ENCODE measurements around the gene HTRA1.

Gene HTRA1

DNA sequence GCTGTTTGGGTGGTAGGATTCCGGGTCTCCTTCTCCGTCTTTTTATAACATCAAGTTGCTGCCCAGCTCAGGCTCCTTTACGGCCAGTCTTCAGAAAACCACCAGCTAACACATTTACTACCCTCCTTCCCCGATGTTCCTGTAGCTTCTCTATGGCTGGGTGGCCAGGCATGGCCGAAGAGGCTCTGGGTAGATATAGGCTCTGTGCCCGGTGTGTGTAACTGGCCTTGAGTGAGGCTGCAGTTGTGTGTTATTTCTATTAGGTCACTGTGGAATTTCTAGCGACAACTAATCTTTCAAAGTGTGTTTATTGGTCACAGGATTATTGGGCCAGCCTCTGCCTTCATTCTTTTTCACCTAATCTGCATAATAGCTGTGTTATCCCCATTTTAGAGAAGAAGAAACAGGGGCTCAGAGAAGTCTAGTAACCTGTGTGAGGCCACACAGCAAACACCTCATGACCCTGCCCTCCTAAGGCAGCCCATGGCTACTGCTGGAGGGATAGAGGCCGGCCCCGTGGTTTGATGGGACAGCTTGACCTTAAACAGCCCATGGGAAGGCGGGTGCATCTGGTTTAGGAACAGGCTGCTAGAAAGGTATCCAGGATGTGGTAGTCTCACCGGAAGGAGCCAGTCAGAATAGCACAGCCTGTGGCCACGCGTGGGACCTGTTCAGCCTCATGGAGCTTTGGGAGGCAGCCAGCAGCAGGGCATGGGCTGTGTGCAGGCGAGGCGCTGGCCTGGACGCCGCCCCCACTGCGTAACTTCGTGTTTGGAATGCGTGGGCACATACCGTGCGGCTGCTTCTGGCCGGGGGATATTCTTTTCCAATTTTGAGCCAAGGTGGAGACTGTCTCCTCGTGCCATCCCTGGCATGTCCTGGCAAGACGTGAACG is 29.7 kb downstream of the HTRA1 start:
- in situ Hi-C loops (cut with HindIII; ENCODE audit: low sequenced_read_pairs): no loop called here
- no peak for DNase-seq (ENCODE audit: low read depth)
- TF ChIP-seq, protein P1, sequence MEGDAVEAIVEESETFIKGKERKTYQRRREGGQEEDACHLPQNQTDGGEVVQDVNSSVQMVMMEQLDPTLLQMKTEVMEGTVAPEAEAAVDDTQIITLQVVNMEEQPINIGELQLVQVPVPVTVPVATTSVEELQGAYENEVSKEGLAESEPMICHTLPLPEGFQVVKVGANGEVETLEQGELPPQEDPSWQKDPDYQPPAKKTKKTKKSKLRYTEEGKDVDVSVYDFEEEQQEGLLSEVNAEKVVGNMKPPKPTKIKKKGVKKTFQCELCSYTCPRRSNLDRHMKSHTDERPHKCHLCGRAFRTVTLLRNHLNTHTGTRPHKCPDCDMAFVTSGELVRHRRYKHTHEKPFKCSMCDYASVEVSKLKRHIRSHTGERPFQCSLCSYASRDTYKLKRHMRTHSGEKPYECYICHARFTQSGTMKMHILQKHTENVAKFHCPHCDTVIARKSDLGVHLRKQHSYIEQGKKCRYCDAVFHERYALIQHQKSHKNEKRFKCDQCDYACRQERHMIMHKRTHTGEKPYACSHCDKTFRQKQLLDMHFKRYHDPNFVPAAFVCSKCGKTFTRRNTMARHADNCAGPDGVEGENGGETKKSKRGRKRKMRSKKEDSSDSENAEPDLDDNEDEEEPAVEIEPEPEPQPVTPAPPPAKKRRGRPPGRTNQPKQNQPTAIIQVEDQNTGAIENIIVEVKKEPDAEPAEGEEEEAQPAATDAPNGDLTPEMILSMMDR (IDR thresholded peaks at IDR 0.05; ENCODE audit: low read depth, low read length, missing control alignments): no peak
- no peak overlapping the region for H3K4me3 ChIP-seq (ENCODE audit: low read depth, low read length)

DNA sequence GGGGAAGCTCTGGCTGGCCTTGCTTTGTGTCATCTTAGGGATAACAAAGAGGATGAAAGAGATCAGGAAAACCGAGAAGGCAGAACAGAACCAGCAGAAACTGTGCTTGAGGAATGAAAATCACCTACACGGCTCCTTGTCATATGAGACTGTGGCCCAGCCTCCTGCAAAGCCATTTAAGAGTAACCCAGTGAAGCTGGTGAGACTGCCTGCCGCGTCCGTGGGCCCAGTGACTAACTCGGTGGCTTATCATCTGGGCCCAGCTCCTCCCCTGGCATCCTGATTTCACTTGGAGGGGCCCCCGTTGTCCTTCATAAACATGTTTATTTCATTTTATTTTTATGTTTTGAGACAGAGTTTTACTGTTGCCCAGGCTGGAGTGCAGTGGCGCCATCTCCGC is 30.7 kb downstream of the HTRA1 start:
- no peak for DNase-seq (ENCODE audit: low read depth)
- TF ChIP-seq, protein P1 (IDR thresholded peaks at IDR 0.05; ENCODE audit: low read depth, low read length, missing control alignments): no peak
- in situ Hi-C loops (cut with HindIII; ENCODE audit: low sequenced_read_pairs): no loop called here
- no peak overlapping the region for H3K4me3 ChIP-seq (ENCODE audit: low read depth, low read length)

DNA sequence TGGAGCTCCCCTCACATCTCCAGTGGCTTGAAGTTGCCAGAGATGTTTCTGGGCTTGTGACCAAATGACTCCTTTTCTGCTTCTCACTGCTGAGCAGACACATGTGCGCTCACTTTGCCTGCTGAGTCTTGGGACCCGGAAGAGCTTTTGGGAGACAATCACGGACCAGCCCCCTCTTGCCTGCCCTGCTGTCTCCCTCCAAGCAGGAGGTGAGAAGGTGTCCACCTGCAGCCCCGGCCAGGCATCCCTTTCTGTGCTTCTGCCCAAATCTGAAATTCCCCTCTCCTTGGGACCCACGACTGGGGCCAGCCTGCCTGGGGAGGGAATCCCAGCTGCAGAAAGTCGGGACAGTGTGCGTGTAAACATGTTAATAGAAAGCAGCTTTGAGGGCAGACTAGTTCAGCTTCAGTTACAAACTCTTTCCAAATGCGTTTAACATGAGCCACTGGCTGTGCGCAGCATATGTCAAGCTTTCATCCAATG is 31.7 kb downstream of the HTRA1 start:
- no peak for DNase-seq (ENCODE audit: low read depth)
- TF ChIP-seq, protein P1 (IDR thresholded peaks at IDR 0.05; ENCODE audit: low read depth, low read length, missing control alignments): no peak
- in situ Hi-C loops (cut with HindIII; ENCODE audit: low sequenced_read_pairs): no loop called here
- no peak overlapping the region for H3K4me3 ChIP-seq (ENCODE audit: low read depth, low read length)

DNA sequence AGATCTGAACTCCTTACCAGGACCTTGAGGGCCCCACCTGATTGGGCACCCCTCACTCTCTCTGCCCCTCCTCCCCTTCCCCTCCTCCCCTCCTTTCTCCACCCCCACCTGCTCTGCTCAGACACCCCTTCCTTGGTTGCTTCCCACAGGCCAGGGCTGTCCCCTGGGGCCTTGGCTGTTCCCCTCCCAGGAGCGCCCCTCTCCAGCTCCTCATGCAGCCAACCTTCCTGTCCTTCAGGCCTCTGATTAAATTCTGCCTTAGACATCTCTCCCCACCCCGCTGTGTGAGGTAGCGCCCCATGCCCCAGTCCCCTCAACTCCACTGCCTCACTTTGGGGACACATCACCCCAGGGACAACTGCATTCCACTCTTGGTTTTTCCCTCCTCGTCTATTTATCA is 32.4 kb downstream of the HTRA1 start:
- in situ Hi-C loops (cut with HindIII; ENCODE audit: low sequenced_read_pairs): no loop called here
- H3K4me3 ChIP-seq (ENCODE audit: low read depth, low read length): no peak overlapping the region

DNA sequence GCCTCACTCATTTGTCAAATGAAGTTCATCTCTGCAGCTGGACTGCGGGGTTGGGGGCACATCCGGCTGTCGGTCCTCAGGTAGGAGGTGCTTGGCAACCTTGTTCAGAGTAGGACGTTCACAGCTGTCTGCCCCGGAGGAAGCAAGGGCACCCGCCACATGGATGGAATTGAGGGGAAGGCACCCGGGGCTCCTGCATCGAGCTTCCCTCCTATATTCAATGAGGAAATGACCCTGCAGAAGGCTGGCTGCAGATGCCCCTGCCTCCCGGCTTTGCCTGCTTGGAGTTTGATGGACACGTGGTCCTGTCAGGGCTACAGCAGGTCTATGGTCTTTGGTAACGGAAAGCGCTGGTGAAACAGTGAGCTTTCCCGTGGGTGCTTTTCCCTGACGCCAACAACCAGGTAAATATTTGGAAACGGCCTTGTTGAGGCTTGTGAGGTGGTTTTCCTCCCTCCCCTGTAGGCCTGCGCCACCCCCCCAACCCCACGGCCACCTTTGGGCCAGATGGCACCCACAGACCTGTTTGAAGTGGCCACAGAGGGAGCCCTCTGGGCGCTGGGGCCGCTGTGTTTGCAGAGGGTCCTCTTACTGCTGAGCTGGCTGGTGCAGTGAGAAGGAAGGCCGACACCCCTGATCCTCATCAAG is 32.9 kb downstream of the HTRA1 start:
- in situ Hi-C loops (cut with HindIII; ENCODE audit: low sequenced_read_pairs): no loop called here
- no peak for DNase-seq (ENCODE audit: low read depth)
- TF ChIP-seq, protein P1 (IDR thresholded peaks at IDR 0.05; ENCODE audit: low read depth, low read length, missing control alignments): no peak
- no peak overlapping the region for H3K4me3 ChIP-seq (ENCODE audit: low read depth, low read length)

More for the DNA sequence above, 32.4 kb downstream of the HTRA1 start:
- TF ChIP-seq, protein P1 (IDR thresholded peaks at IDR 0.05; ENCODE audit: low read depth, low read length, missing control alignments): no peak
- DNase-seq (ENCODE audit: low read depth): no peak

DNA sequence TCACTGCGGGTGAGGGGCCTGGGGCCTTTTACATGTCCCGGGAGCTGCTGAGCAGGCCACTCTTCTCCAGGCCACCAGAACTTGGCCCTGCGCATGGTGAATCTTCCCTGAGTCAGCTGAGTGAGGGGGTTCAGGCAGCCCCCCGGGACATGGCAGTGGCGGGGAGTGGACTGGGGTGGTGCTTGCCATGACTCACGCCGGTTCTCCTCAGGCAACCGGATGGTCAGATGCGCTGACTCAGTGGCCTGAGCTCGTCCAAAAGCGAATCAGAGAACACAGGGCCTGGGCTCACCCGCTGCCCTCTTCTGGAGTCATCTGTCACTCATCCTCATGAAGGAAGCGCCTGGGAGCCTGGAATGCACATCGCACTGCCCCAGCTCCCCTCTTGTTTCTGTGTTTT is 33.5 kb downstream of the HTRA1 start:
- no peak for DNase-seq (ENCODE audit: low read depth)

More for the DNA sequence above, 33.5 kb downstream of the HTRA1 start:
- H3K4me3 ChIP-seq (ENCODE audit: low read depth, low read length): no peak overlapping the region
- in situ Hi-C loops (cut with HindIII; ENCODE audit: low sequenced_read_pairs): no loop called here
- TF ChIP-seq, protein P1 (IDR thresholded peaks at IDR 0.05; ENCODE audit: low read depth, low read length, missing control alignments): no peak

All from astrocyte of the cerebellum (primary cell).